GM19455 (cell line): ENCODE measurements around the gene LHFPL3.
"Not testable (repeated sequence)": the region's sequence is repeated elsewhere in the genome, so short reads cannot be mapped to it uniquely, and the experiment has no call there.

Source experiments
- ATAC-seq: cut with Tn5 transposase; IDR thresholded peaks from one replicate; pipeline ENCODE4 v1.9.1; 2021; ENCODE audit not compliant: unreplicated experiment

LHFPL3 gene

GRCh38 chr7:104482362-104483037, 154.1 kb downstream of the LHFPL3 start:
- ATAC-seq = no peak

- no peak for ATAC-seq
These were observed 158.5 kb downstream of the LHFPL3 start for GRCh38 chr7:104486931-104487330.

- no peak for ATAC-seq
These were observed 159.2 kb downstream of the LHFPL3 start for GRCh38 chr7:104487642-104488041.

GRCh38 chr7:104497379-104497967, 169.1 kb downstream of the LHFPL3 start:
- ATAC-seq = no peak

GRCh38 chr7:104499975-104500374, 171.6 kb downstream of the LHFPL3 start:
- ATAC-seq = no peak

- no peak for ATAC-seq
These were observed 181.5 kb downstream of the LHFPL3 start for GRCh38 chr7:104509874-104510273.

- no peak for ATAC-seq
These were observed 196.4 kb downstream of the LHFPL3 start for GRCh38 chr7:104524853-104525252.

- no peak for ATAC-seq
These were observed 199.7 kb downstream of the LHFPL3 start for GRCh38 chr7:104528142-104528541.

GRCh38 chr7:104529567-104529966, 201.2 kb downstream of the LHFPL3 start:
- ATAC-seq = no peak

- ATAC-seq = no peak
These were observed 201.8 kb downstream of the LHFPL3 start for GRCh38 chr7:104530251-104530650.

- ATAC-seq = no peak
These were observed 205.7 kb downstream of the LHFPL3 start for GRCh38 chr7:104534149-104534548.

- no peak for ATAC-seq
These were observed 207.4 kb downstream of the LHFPL3 start for GRCh38 chr7:104535841-104536240.

- ATAC-seq = no peak
These were observed 208.6 kb downstream of the LHFPL3 start for GRCh38 chr7:104536956-104537355.

- ATAC-seq = no peak
These were observed 209.7 kb downstream of the LHFPL3 start for GRCh38 chr7:104538152-104538551.

GRCh38 chr7:104541897-104542296, 213.5 kb downstream of the LHFPL3 start:
- ATAC-seq = no peak

GRCh38 chr7:104548861-104549260, 220.5 kb downstream of the LHFPL3 start:
- ATAC-seq = no peak

- ATAC-seq = no peak
These were observed 222.0 kb downstream of the LHFPL3 start for GRCh38 chr7:104550362-104550761.

- ATAC-seq = no peak
These were observed 222.8 kb downstream of the LHFPL3 start for GRCh38 chr7:104551226-104551625.

- no peak for ATAC-seq
These were observed 223.7 kb downstream of the LHFPL3 start for GRCh38 chr7:104552102-104552501.

GRCh38 chr7:104553074-104553473, 224.7 kb downstream of the LHFPL3 start:
- ATAC-seq = no peak

GRCh38 chr7:104563350-104563901, 235.0 kb downstream of the LHFPL3 start:
- not testable (repeated sequence) for ATAC-seq

- no peak for ATAC-seq
These were observed 241.3 kb downstream of the LHFPL3 start for GRCh38 chr7:104569751-104570150.

GRCh38 chr7:104572554-104572953, 244.2 kb downstream of the LHFPL3 start:
- ATAC-seq = no peak
